K562 (cell line): ENCODE measurements around the gene GAPDHS. TPM values are rescaled to one million over a fixed set of nuclear protein-coding genes. Genes with fewer than 3 reads are reported as not detected.

Experiments
- ATF4 ChIP-seq: fragments of 450-650 bp; formaldehyde crosslinking; IDR thresholded peaks from 2 replicates; pipeline ENCODE4 v1.4.0; 2022; ENCODE audit warnings: mild to moderate bottlenecking, moderate library complexity
- GTF2E2 ChIP-seq: fragments of 200-800 bp; sonication (Bioruptor generic); IDR thresholded peaks from 2 replicates; pipeline ENCODE4 v1.6.1; 2016; ENCODE audit warnings: missing genetic modification characterization, missing compliant biosample characterization
- MBD2 ChIP-seq: sonication (generic); IDR thresholded peaks from 2 replicates; pipeline ENCODE4 v1.6.1; 2016; ENCODE audit warnings: low read depth, borderline replicate concordance
- MTA2 ChIP-seq: fragments of 450-650 bp; IDR thresholded peaks from 2 replicates; pipeline ENCODE4 v1.6.1; 2016; ENCODE audit warnings: low read depth
- MYNN ChIP-seq, 2 experiments: sonication (generic); formaldehyde crosslinking in 1 of 2; IDR thresholded peaks; 2 replicates each; pipeline versions ENCODE4 v1.5.0 to v1.6.1; 2016 to 2020; ENCODE audit warnings: antibody characterized with exemption in 1 of 2, missing genetic modification reagents in 1 of 2
- NCOR1 ChIP-seq: fragments of 450-650 bp; IDR thresholded peaks from 2 replicates; pipeline ENCODE4 v1.6.1; 2016; ENCODE audit warnings: mild to moderate bottlenecking, moderate library complexity
- OTX1 ChIP-seq: fragments of 450-650 bp; formaldehyde crosslinking; IDR thresholded peaks from 2 replicates; pipeline ENCODE4 v1.4.0; 2022; ENCODE audit warnings: mild to moderate bottlenecking
- POU5F1 ChIP-seq: fragments of 150-350 bp; IDR thresholded peaks from 2 replicates; pipeline ENCODE4 v1.6.1; 2014; ENCODE audit warnings: borderline replicate concordance, low read length, low read depth, mild to moderate bottlenecking; ENCODE audit not compliant: partially characterized antibody
- PRDM10 ChIP-seq: fragments of 450-650 bp; IDR thresholded peaks from 2 replicates; pipeline ENCODE4 v1.6.1; 2018; ENCODE audit not compliant: partially characterized antibody
- PRMT5 ChIP-seq: sonication (generic); formaldehyde crosslinking; IDR thresholded peaks from 2 replicates; pipeline ENCODE4 v1.5.0; 2020; ENCODE audit warnings: missing genetic modification reagents
- PTRF ChIP-seq: fragments of 450-650 bp; IDR thresholded peaks from 2 replicates; pipeline ENCODE4 v1.6.1; 2016; ENCODE audit warnings: mild to moderate bottlenecking, missing genetic modification characterization, missing compliant biosample characterization
- RBM14 ChIP-seq: fragments of 200-400 bp; formaldehyde crosslinking; IDR thresholded peaks from 2 replicates; pipeline ENCODE4 v1.6.1; 2018; ENCODE audit warnings: low read depth, mild to moderate bottlenecking, low read length, moderate library complexity, borderline replicate concordance; ENCODE audit not compliant: insufficient read depth
- RCOR1 ChIP-seq, 2 experiments: IDR thresholded peaks; 2 replicates each; pipeline ENCODE4 v1.6.1; 2012; ENCODE audit warnings: low read depth in 2 of 2, low read length in 2 of 2, borderline replicate concordance in 1 of 2, improper control_type of control experiment in 1 of 2
- SP1 ChIP-seq: sonication (generic); formaldehyde crosslinking; IDR thresholded peaks from 2 replicates; pipeline ENCODE4 v1.8.1; 2022; ENCODE audit warnings: mild to moderate bottlenecking, missing genetic modification reagents
- SREBF1 ChIP-seq: fragments of 150-350 bp; IDR thresholded peaks from 2 replicates; pipeline ENCODE4 v1.6.1; 2014; ENCODE audit warnings: antibody characterized with exemption, low read depth, low read length, borderline replicate concordance
- ZBTB5 ChIP-seq: fragments of 450-650 bp; IDR thresholded peaks from 2 replicates; pipeline ENCODE4 v1.6.1; 2017; ENCODE audit warnings: antibody characterized with exemption
- polyA plus RNA-seq, 8 experiments: library from polyadenylated mRNA; depleted of rRNA in 4 of 8; stranded (reverse) in 5 of 8; unstranded in 3 of 8; fragments of >200 nt; fragmentation: Nextera tagmentation in 2 of 8; fragmentation: Illumina TruSeq in 1 of 8; extraction: Ambion mirVana in 2 of 8; extraction: Trizol in 1 of 8; gene quantifications; 2 replicates each; pipeline versions ENCODE4 v1.2.1 to v1.2.3, GENCODE V29; 2011 to 2014; ENCODE audit warnings: inconsistent platforms in 1 of 8, missing spikeins in 1 of 8
- total RNA-seq, 7 experiments: library from RNA; depleted of rRNA in 6 of 7; stranded (reverse); fragments of >200 nt in 6 of 7; fragmentation: Illumina TruSeq in 2 of 7; extraction: Trizol in 2 of 7; gene quantifications; 2 replicates each; pipeline versions ENCODE4 v1.2.1 to v1.2.3, GENCODE V29; 2011 to 2021; ENCODE audit warnings: low replicate concordance in 1 of 7
- TF ChIP-seq, protein P1 (sequence below), 3 experiments: fragments of 200-800 bp in 1 of 3; fragments of 250-450 bp in 1 of 3; fragments of 450-650 bp in 1 of 3; sonication (Bioruptor Pico) in 1 of 3; sonication (Bioruptor generic) in 1 of 3; formaldehyde crosslinking in 1 of 3; IDR thresholded peaks; 2 replicates each; pipeline versions ENCODE4 v1.6.1 to v1.8.0; 2016 to 2022; ENCODE audit warnings: mild to moderate bottlenecking in 2 of 3, missing genetic modification characterization in 2 of 3, missing compliant biosample characterization in 1 of 3, moderate library complexity in 1 of 3

Gene GAPDHS
- total and polyA plus RNA-seq, 9 of the 15 experiments (the other 6 are each of a cell fraction or from before 2014, with no cell fraction given), result 0.08 to 0.12 TPM; not detected in 7

- TF ChIP-seq PRDM10 (no peak), MBD2 (no peak), ATF4 (CRISPR knock-in tag) (no peak), RBM14 (no peak), MYNN (IDR thresholded peaks at IDR 0.05) (no peak), MYNN (CRISPR knock-in tag; IDR thresholded peaks at IDR 0.05) (no peak), PTRF (tag) (no peak), POU5F1 (no peak), ZBTB5 (no peak), PRMT5 (CRISPR knock-in tag) (no peak), NCOR1 (no peak), MTA2 (no peak), RCOR1 (IDR thresholded peaks at IDR 0.05; ENCODE audit: borderline replicate concordance in 1 of 2, low read depth in 2 of 2, low read length in 2 of 2) (0 out of 4 replicates have a peak, but pooled peaks of 1 of the 2 experiments have one; percentile 33), SP1 (CRISPR knock-in tag) (peak; percentile 33; the same call in 1 of the 2 replicates), OTX1 (CRISPR knock-in tag) (no peak), GTF2E2 (tag) (no peak), SREBF1 (no peak)
- TF ChIP-seq, protein P1, sequence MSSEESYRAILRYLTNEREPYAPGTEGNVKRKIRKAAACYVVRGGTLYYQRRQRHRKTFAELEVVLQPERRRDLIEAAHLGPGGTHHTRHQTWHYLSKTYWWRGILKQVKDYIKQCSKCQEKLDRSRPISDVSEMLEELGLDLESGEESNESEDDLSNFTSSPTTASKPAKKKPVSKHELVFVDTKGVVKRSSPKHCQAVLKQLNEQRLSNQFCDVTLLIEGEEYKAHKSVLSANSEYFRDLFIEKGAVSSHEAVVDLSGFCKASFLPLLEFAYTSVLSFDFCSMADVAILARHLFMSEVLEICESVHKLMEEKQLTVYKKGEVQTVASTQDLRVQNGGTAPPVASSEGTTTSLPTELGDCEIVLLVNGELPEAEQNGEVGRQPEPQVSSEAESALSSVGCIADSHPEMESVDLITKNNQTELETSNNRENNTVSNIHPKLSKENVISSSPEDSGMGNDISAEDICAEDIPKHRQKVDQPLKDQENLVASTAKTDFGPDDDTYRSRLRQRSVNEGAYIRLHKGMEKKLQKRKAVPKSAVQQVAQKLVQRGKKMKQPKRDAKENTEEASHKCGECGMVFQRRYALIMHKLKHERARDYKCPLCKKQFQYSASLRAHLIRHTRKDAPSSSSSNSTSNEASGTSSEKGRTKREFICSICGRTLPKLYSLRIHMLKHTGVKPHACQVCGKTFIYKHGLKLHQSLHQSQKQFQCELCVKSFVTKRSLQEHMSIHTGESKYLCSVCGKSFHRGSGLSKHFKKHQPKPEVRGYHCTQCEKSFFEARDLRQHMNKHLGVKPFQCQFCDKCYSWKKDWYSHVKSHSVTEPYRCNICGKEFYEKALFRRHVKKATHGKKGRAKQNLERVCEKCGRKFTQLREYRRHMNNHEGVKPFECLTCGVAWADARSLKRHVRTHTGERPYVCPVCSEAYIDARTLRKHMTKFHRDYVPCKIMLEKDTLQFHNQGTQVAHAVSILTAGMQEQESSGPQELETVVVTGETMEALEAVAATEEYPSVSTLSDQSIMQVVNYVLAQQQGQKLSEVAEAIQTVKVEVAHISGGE (CRISPR knock-in tag; IDR thresholded peaks at IDR 0.05), result no peak
These were observed 23.2 kb upstream of the GAPDHS start (continued) for GRCh38 chr19:35509861-35510625.
